HG03025 (cell line): Measurements from ENCODE around the gene HOXD11.

ENCODE experiments used
- ATAC-seq: cut with Tn5 transposase; IDR thresholded peaks from one replicate; pipeline ENCODE4 v1.9.1; 2021; ENCODE audit warnings: mild to moderate bottlenecking, moderate library complexity; ENCODE audit not compliant: unreplicated experiment, low FRiP score

The HOXD11 gene

GRCh38 chr2:176103742-176104315, 3.3 kb upstream of the HOXD11 start:
- no peak for ATAC-seq

GRCh38 chr2:176104316-176105077, 2.6 kb upstream of the HOXD11 start:
- ATAC-seq = no peak

GRCh38 chr2:176105078-176105729, 1.9 kb upstream of the HOXD11 start:
- no peak for ATAC-seq

DNA sequence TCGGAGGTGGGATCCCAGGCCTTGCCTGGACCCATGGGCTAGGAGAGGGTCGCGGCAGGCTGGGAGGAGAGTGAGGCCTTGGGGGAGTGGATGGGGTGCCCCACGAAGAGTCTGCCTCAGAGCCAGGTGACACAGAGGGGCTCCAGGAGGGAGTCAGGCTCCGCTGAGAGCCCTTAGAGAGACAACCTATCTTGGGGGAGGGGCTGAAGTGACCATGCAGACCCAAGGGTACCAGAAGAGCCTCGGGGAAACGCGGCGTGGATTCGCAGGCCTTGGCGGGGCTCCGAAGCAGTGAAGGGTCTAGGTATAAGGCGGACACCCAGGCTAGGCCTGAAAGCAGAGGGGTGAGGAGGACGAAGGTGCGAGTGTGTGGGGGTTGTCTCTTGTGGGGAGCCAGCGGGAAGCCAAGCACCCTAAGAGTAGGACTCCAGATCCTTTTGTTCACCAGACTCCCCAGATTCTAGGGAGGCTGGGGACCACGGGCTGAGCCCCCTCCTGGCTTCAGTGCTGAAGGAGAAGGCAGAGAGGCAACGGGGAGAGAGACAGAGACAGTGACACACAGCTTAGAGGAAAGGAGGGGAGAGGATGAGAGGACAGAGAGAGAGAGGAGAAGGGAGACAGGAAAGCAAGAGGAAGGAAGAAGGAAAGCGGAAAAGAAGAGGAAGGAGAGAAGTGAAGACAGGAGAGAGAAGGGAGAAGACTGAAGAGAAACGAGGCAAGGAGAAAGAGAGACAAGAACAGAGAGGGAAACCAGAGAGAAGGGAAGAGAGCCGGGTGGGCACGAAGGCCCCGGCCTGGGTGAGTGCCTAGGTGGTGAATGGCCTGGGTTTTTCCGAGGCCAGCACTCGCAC, 1.1 kb upstream of the HOXD11 start:
- no peak for ATAC-seq

- no peak for ATAC-seq
Measured at GRCh38 chr2:176107731-176108181, 676 bp downstream of the HOXD11 start.

DNA sequence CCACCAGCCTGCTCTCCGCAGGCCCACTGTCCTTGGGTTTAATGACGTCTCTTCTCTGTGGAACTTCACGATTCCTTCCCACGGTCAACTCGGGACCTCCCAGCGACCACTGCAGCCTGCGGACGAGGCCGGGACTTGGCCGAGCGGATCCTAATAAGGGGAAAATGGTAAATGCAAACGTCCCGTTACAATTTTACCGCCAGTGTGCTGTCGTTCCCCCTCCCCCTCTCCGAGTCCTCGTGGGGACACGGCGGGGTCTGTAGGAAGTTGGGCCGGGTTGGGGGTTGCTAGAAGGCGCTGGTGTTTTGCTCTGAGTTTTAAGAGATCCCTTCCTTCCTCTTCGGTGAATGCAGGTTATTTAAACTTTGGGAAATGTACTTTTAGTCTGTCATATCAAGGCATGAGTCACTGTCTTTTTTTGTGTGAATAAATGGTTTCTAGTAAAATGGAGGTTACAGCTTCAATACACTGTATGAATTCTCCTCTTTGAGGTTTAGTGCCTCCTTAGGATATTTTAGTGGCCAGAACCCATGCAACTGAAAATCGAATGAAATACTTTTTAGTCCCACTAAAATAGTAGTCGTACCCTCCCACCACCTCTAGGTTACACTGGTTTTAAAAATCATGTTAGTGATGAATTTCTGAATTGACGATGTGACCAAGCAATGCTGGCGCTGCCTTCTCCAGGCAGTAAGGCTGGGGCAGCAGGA, 2.3 kb downstream of the HOXD11 start:
- ATAC-seq = no peak

DNA sequence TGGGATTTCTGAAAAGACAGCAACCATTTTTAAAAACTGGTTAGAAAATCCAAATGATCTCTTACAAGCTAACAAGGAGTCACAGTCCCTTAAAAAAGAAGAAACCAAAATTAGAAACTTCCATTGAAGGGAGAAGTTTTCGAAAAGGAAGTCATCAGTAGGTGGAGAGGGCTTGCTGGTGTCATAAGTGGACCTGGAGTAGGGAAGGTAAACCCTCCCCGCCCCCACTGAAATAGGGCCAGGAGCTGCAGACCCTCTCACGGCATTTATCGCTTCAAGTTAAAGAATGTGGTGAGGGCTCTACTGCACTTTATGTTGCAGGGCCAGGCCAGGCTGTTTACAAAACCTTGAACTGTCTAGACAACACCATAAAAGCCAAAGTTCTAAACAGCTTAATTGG, 2.9 kb downstream of the HOXD11 start:
- ATAC-seq = no peak

DNA sequence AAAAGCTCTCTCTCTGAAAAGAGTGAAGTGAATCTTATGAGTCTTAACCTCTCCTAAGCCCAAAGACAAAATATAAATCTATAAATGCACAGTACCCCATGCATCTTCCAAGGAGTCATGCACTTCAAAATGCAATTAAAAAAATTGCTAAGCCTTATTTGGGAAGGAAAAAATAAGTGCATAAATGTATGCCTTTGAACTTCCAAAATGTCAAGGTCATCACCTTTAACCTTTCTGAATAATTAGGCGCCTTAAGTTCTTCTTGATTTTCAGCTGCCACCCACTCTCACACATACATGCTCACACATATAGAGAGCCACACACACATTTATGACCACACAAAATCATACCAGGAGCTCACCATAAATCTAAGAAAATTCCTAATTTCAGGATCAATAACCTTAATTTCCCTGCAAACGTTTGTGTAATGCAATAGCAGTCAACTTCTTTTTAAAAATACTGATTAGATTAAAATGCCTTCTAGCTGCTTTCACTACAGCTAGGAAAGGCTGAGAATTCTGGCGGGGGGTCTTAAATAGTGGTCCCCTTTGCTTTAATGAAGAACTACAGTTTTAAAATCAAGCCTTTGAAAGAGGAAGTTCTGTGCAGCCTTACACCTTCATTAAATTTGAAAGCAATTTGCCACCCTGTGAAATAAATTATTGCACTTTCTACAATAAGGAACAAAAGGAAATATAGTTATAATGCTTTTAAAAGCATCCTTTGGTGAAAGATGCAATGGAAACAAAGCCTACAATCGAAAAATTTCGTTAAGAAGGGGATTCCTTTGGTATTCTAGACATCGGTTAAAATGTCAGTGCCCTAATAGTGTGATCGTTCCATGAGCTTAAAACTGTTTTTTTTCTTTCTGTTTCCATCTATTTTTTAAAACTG, 3.6 kb downstream of the HOXD11 start:
- no peak for ATAC-seq

- no peak for ATAC-seq
Measured at GRCh38 chr2:176111309-176111663, 4.2 kb downstream of the HOXD11 start.

- no peak for ATAC-seq
Measured at GRCh38 chr2:176111846-176112374, 4.8 kb downstream of the HOXD11 start.

- ATAC-seq = no peak
Measured at GRCh38 chr2:176112375-176113302, 5.6 kb downstream of the HOXD11 start.

- no peak for ATAC-seq
Measured at GRCh38 chr2:176114120-176114929, 7.2 kb downstream of the HOXD11 start.

- no peak for ATAC-seq
Measured at GRCh38 chr2:176114930-176115625, 8.0 kb downstream of the HOXD11 start.

DNA sequence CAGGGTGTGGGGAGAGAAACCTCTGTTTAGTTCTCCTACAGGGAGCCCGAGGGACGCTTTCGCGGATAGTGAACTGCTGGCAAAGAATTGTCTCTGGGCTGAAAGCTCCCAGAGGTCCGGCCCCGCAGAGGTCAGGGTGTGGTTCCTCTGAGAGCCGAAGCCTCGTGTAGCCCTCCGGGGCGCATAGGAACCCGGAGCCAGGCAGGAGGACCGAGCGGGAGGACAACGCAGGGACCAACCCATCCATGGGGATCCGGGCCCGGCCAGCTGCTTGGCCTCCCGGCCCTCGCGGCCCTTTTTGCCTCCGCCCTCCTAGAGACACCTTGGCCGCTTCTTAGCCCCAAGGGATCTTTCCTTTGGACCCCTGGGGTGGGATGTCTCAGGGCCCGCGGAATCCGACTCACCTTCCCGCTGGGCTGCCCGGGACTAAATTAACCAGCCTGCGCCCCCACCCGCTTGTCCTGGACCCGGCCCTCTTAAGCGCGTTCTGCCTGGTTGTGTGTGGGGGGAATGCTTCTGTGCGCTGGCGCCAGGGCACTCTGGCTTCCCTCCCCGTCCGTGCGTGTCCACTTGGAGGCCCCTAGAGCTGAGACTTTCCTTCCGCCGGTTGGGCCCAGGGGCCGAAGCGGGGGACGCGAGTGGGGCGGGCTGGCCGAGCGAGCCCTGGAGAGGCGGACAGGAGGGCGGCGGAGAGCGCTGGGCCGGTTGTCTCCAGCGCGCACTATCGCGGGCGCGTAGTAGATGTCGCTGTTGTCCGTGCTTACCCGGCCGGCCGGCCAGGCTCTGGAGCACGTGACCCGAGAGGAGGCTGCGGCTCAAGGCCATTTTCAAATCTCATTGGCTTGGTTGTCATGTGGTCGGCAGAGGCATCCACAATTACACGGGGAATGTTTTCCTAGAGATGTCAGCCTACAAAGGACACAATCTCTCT, 9.1 kb downstream of the HOXD11 start, which contains the start of gene HOXD10:
Gene HOXD10 (plus strand): TSS at position 896 of the 931 bp plus-strand sequence. CDS start 56 bp downstream, outside the sequence.
- ATAC-seq = no peak

- no peak for ATAC-seq
Measured at GRCh38 chr2:176117162-176117822, 10.2 kb downstream of the HOXD11 start.
